GM18499 (cell line): Measurements from ENCODE around the gene RGCC.

Source experiments
- ATAC-seq: cut with Tn5 transposase; IDR thresholded peaks from one replicate; pipeline ENCODE4 v1.9.1; 2021; ENCODE audit warnings: moderate number of reproducible peaks; ENCODE audit not compliant: insufficient read depth, unreplicated experiment

Gene RGCC

DNA sequence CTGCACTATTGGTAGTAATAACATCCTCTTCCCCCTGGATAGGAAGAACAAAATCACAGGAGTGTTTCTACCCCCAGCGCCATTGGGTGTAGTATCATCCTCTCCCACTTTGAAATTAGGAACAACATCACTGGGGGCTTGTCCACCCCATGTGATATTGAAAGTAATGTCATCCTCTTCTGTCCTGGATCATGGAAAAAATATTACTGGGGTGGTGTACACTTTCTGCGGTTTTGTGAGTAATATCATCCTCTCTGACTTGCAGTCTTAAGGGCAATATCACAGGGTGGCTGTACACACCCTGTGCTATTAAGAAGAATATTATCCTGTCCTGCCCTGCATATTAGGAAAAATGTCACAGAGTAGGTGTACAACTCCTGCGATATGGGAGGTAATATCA, 4.9 kb upstream of the RGCC start:
- no peak for ATAC-seq

DNA sequence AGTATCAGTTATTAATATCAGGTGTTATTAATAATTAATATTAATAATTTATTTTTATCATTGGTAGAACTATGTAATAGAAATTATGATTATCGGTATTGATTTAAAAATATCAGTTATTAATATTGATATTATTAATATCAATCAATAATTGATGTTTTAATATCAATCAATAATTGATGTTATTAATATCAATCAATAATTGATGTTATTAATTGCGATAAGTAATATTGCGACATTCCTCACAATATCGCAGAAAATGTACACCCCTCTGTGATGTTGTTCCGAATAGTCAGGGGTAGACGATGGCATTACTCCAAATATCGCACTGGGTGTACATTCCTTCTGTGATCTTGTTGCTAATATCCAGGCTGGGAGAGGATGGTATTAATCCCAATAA, 3.7 kb upstream of the RGCC start:
- ATAC-seq: no peak

DNA sequence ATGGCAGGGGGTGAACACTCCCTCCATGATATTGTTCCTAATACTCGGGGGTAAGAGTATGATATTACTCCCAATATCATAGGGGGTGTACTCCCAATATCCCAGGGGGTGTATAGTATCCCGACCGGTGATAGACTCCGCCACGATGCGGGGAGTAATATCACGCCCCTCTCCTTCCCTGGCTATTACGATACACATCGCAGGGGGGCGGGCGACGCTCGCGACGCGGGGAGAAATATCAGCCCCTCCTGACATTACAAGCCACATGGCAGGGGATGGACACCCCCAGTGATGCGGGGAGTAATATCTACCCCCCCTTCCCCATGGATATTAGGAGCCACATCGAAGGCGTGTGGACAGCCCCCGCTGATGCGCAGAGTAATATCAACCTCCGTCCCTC, 3.2 kb upstream of the RGCC start:
- ATAC-seq: no peak

DNA sequence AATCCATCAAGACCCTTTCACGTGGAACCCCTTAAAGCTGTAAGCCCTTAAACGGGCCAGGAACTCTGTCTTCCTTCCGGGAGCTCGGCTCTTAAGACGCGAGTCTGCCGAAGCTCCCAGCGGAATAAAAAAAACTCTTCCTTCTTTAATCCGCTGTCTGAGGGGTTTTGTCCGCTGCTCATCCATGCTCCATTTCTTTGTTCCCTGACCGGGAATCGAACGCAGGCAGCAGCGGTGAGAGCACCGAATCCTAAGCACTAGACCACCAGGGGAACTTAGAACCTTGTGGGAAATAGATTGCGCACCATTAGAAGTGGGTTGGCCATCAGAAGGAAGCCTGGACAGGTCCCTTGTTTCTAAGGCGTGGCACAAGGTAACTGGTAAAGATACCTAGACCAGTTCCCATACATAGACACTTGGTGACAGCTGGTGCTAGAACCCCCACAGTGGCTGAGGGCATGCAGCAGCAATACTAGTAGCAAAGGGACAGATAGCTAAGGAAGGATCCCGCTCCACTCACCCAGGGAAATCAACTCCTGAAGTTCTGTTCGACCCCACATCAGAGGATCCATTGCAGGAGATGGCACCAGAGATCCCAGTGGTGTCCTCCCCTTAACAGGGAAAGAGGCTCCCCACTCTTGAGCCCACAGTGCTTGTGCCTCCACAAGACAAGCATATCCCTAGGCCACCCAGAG, 1.5 kb upstream of the RGCC start:
- no peak for ATAC-seq

DNA sequence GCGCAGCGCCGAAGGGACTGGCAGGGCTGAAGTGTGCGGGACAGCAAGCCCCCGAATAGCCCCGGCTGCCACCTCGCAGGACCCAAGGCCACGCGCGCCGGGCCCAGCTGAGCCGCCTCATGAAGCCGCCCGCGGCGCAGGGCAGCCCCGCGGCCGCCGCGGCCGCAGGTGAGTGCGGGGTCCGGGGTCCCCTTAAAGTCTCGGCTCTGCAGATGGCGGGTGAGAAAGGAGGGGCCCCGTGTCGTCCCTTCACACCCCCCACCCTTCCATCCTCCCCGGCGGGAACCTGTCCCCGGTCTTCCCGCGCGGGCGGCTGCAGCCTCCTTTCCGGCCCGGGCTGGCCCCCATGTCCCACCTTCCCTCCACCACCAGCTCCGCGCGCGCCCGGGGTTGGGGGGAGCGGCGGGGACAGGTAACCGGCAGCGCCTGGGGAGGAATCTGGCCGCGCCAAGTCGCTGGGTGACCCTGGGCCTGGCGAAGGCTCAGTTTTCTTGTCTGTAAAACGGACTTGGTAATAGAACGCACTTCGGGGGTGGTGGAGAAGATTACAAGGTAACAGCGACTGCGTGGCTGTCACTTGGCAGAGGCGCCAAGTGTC, 338 bp downstream of the RGCC start:
- no peak for ATAC-seq

DNA sequence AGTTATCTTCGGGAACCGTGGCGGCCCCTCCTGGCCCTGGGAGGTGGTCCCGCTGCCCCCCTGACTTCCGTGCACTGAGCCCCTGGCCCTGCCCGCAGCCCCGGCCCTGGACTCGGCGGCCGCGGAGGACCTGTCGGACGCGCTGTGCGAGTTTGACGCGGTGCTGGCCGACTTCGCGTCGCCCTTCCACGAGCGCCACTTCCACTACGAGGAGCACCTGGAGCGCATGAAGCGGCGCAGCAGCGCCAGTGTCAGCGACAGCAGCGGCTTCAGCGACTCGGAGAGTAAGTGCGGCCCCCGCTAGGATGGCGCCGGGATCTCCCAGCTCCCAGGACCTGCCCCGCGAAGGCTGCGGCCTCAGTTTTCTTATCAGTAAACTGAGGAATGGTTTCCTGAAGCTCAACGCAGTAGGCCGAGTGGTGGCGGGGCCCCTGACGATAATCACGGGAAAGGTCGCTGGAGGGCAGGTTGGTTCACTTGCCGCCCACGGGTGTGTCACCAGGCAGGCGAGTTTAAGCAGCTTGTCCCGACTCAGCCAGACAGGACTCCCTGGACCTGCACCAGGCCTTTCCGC, 924 bp downstream of the RGCC start:
- ATAC-seq: no peak

DNA sequence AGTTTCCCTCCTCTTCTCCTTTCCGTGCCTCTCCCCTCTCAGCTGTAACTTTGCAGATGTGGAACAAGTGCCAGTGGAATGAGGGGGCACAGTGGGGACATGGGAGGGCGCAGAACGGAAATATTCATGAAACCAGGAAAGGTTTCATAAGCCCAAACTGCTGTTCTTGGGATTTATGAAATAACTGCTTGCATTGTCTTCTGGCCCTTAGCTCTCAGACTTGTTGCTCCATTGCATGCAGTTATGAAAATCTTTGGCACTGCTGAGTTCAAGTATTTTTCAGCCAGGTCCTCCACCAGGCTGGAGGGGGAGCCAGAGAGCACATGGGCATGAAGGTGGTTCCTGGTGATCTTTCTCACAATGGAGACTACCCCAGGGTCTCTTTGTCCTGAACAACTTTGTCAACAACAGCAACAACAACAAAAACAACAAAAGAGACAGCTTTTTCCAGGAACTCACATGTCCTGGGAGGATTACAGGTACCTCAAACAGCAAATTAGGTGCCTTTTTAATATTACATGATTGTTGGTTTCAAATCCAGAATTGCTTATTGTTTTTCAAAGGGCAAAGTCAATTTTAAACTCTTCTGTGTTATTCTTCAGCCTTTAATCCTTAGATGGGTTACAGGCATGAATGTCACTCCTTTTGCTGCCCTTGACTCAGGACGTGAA, 1.5 kb downstream of the RGCC start:
- ATAC-seq: no peak

DNA sequence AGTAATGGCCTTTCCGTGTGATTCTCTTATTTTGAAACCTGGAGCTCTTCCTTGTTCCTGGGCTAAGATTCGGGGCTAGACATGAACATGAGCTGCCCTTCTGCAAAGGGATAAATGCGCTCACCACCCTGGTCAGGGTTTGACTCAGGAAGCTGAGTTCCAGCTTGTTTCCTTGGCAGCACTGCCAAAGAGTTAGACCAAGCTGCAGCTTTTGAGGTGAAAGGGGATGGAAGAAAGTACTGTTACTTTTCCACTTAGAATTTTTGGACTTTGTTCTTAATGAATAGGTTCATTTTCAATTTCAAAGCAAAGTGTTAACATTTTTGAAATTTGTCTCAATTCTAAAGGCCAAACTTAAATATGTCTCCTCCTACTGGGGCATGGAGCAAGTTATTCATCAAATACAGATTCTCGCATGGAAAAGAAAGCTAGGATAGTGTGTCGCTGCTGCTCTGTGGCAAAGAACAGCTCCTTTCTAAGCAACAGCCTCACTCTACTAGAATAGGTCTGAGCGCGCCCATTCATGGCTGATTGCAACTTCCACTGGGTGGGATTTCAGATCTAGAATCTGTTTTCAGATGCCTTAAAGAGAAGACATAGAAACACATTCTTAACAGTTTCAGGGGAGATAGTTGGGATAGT, 2.2 kb downstream of the RGCC start:
- ATAC-seq: no peak

DNA sequence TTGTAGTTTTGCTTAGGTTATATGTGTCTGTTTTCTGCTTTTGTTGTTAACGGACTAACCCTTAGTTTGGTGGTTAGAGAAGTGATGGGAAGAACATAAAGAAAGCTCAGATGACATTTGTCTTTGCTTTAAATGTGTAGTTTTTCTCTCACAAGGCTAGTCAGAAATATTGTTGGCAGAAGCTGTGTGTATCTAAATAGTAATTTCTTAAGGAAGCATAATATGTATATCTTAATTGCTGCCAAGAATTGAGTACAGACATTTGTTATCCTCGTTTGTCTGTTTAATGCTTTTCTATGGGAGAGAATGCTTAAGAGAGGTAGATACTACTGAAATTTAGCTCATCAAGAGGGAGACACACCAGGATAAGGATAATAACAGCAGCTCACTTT, 2.7 kb downstream of the RGCC start:
- no peak for ATAC-seq

DNA sequence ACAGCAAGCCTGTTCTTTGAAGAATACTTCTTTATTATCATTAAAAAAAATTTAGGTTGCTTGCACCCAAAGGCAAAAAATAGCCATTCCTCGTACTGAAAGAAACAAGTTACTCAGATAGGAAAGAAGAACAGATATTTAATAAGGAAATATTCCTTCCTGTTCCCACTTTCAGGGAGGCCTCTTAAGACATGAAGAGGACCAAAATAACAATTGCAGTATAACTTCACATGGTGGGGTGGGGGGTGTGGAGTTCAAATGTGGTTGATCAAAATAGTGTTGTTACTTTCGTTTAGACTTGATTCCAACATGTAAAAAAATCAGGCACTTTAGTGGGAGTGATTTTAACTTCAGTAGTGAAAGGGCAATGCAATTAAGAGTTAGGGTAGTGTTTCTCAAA, 3.6 kb downstream of the RGCC start:
- ATAC-seq: no peak

DNA sequence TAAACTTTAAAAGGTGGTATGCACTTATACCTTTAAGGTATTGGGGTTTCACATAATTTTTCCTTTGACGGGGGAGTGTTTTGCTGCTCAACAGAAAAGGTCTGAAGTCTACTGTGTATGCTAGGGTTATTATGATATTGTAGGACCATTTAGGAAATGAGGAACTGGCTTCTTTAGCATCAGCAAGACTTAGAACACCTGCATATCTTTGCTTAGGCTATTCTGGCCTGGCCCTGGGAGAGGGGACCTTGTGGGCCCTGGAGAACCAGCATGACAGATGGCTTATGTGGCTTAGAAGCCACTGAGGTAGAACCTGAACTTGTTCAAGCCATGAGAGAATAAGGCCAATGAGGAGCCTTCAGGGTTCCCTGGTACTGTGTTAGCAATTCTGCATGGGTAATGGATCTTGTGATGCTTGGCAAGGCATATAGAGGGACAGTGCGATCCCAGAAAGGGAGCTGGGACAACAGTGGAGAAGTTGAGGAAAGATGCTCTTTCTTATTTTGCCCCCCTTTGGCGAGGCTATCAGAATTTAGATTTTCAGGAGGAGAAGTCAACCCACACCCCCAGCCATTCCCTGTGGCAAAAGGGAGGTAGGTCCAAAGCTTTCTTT, 4.3 kb downstream of the RGCC start:
- ATAC-seq: no peak

DNA sequence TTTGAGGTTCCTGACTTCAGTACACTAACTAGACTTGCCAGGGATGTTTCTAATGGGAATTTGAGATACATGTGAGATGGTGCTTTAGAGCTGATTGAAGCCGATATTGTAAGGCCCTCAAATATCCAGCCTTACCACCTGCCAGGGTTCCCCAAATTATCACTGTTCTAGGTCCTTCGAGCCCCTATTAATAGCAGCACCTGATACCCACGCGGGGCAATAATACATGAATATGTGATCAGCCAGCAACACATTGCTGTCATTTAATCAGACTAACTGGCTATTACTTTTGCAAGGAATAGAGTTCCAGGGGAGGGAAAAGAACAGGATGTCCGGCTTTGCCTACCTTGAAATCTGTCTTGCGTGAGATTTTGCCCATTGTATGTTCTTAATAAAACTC, 5.1 kb downstream of the RGCC start:
- ATAC-seq: no peak

DNA sequence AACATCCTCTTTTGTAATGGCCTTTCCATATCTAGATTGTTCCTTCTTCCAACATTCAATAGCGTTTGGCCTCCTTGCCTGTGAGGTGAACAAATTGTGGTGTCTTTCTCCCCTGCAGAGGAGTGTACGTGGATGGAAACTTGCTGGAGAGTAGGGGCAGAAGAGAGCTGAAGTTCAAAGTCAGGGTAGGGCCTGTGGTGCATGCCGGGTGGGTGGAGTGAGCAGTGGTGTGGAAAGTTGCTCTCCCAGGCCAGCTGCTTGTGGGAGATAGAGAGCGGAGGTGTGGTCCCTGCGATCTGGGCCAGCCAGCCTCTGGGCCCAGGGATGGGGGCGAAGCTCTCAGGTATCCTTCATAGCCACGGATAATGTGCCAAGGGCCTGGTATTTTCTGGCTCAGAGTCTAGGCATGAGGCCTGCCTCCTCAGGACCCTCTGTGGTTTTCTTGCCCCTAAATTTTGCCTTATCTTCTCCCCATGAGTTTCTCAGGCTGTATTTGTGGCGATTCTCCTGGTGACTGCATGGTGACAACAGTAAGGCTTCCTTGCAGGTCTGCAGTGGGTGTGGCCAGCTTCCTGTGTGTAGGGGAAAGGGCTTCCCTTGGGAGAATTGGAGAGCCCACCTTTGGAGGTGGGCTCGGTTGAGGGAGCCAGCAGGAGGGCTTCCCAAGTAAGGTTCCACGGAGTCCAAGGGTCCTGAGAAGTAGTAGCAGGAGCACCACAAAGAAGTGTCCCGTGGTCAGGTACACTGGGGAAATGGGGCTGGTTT, 6.7 kb downstream of the RGCC start:
- no peak for ATAC-seq

DNA sequence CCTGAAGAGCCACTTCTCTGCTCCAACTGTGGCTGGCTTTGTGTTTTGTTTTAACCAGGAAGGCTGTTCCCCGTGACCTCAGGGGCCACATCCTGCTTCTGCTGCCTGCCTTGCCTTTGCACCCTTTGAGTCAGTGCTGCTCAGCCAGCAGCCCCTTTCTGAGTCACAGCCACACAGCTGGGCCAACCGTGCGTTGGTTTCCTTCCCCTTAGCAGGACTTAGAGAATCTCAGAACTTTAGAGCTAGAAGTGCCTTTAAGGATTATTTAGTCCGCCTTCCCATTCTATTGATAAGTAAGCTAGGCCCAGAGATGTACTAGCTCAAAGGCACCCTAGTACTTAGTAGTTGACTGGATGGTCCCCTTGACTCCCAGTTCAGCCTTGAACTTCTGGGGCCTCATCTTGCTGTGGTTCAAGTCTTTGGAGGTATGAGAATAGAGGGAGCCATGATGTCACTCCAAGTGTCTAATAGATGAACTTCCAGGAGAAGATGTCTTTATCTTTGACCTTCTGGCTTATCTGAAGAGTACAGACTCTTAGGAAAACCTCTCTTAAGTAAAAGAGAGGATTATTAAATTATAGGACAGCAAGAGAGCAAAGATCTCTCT, 8.0 kb downstream of the RGCC start:
- ATAC-seq: peak; percentile 88

DNA sequence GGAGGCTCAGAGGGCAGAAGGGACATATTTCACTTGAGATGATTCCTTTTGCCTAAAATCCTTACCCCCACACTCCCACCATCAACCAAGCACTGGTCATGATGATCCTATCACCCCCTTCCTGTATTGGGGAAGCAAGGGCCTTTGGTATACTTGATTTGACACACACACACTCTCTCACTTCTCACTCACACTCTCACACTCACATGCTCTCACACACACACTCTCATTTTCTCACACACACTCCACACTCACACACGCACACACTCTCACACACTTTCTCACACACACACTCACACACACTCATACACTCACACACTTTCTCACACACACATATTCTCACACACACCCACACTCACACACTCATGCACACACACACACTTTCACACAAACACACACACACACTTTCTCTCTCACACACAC, 8.6 kb downstream of the RGCC start:
- ATAC-seq: no peak

DNA sequence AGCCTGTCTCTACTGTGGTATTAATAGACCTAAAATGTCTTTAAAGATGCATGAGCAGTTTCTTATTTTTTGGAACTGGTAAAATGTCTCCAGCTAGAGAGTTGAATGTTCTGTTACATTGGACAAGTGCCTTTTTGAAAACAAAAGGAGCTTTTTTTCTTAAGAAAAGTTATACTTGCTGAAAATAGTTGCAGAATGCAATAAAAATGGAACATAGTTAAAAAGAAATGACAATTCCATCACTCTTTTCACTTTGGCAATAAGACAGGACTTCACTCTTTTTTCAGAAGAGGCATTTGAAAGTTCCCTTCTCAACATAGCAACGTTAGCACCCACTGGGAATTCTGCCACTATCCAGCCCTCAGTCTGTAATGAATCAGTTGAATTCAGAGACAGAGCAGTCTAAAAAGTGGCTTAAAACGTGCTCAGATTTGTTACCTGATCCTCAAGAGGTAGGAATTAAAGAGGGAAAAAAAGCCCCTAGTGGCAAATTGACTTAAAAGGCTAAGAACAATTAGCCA, 10.1 kb downstream of the RGCC start:
- no peak for ATAC-seq

DNA sequence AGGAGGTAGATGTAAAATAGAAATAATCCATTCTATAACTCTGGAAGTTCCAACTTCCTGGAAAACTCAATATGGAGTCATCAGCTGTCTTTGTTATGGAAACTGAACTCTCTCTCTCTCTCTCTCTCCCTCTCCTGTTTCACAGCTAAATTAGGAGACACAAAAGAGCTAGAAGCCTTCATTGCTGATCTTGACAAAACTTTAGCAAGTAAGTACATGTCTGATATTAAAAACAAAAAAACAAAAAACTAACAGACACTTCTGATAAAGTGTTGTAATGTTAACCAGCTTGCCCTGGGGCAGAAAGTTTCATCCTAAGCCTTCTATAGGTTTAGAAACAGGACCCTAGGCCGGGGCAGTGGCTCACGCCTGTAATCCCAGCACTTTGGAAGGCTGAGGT, 11.3 kb downstream of the RGCC start:
- no peak for ATAC-seq

DNA sequence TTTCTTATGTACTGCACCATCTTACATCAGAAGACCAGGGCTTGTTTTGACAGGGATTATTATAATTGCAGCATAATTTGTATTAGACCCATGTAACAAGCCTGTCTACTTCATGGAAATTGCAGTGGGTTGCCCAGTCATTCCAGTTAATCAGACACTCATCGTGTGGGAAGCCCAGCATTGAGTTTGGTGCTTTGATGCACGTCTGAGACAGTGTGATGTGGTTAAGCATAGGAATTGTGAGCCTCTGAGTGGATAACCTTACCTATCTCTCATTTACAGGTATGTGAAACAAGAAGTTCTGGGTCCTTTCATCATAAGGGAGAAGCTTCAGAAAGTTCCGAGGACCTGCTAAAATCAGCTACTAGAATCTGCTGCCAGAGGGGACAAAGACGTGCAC, 12.8 kb downstream of the RGCC start:
- ATAC-seq: no peak

DNA sequence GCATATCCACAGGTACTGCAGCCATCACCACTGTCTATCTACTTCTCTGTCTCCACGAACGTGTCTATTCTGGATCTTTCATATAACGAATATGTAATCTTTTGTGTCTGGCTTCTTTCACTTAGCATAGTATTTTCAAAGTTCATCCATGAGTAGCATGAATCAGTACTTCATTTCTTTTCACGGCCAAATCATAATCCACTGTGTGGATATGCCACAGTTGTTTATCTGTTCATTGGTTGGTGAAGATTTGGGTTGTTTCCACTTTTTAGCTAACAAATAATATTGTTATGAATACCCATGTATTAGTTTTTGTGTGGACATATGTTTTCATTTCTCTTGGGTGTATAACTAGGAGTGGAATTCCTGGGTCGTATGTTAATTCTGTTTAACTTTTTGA, 14.4 kb downstream of the RGCC start:
- no peak for ATAC-seq
